Loucy (cell line): ENCODE measurements around the gene ID3.

ENCODE experiments used
- CTCF ChIP-seq: fragments of 200-600 bp; sonication (generic); conservative IDR thresholded peaks from 2 replicates; pipeline ENCODE4 v1.5.1; 2014; ENCODE audit warnings: mild to moderate bottlenecking, antibody characterized with exemption, low read length
- EZH2phosphoT487 ChIP-seq: fragments of 200-600 bp; IDR thresholded peaks from 2 replicates; pipeline ENCODE4 v1.6.1; 2018; ENCODE audit warnings: antibody characterized with exemption, mild to moderate bottlenecking, moderate library complexity, borderline replicate concordance

- TF ChIP-seq CTCF (no peak), EZH2phosphoT487 (no peak)
These were observed 36.9 kb downstream of the ID3 start for GRCh38 chr1:23522244-23522982.
